GM19023 (cell line): ENCODE measurements around the gene PRKAG2.

Experiments used
- ATAC-seq: cut with Tn5 transposase; IDR thresholded peaks from one replicate; pipeline ENCODE4 v1.9.1; 2021; ENCODE audit warnings: mild to moderate bottlenecking, moderate library complexity; ENCODE audit not compliant: unreplicated experiment

The PRKAG2 gene

DNA sequence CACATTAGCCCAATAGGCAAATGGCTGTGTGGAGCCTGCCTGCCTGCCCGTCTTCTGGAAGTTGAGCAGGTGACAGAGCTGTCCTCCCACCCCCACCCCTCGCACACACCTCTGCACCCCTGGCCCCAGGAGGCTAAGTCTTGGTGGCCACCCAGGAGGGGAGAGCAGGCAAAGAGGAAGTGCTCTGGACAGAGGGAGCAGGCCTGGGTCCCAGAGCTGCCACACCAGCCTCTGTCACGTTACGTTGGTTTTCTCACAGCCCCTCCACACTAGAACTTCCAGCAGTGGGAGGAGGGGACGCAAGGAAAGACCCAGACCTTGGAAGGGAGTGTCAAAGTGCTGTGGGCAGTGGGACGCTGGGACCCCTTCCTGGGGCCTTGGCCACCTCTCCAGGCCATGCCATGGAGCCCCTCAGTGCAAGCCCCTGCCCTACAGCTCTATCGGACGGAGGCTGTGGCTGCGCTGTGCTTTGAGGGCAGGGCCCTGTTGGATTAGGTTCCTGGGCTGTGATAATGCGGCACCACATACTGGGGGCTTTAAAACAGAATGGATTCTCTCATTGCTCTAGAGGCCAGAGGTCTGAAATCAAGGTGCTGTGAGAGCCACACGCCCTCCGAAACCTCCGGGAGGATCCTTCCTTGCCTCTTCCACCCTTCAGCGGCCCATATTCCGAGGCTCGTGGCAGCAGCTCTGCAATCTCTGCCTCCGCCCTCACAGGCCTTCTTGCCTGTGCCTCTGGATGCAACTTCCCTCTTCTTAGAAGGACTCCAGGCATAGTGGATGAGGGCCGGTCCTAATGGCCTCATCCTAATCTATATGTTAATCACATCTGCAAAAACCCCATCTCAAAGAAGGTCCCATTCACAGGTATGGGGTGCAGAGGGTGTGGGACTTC lies 9.9 kb downstream of the PRKAG2 start:
- no peak for ATAC-seq

DNA sequence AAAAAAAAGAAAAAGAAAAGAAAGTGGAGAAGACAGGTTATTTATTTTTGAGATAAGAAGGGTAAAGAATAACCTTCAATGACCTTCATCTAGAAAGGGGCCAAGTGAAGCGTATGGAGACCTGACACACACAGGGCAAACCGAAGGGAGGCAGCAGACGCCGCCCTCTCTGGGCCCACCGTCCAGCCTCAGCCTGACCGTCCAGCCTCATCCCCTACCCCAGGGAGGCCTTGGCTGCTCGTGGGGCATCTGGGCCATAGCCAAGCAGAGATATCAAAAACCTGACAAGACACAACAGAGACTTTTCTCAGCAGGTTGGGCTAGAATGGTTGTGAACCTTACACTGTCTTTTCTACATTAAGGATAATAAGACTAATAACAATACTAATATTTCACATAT lies 10.9 kb downstream of the PRKAG2 start:
- ATAC-seq, result no peak

- ATAC-seq, result no peak
Observed at GRCh38 chr7:151865070-151865670, 11.7 kb downstream of the PRKAG2 start.

DNA sequence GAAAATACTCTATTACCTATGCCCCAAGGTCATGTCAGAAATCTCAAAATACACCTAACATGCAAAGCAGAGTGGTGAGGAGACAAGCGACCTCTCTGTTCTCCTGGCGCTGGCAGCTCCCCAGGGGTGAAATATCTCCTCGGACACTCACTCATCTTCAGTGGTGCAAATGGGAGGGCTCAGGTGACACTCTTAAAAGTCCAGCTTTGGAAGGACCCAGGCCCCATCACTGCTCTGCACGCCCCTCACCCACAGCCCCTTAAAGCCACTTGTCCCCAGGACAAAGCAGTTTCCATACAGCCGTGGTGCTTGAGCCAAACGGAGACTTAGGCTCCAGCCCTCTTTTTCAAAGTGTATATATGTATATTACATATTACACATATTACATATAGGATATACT lies 12.4 kb downstream of the PRKAG2 start:
- ATAC-seq, result no peak

DNA sequence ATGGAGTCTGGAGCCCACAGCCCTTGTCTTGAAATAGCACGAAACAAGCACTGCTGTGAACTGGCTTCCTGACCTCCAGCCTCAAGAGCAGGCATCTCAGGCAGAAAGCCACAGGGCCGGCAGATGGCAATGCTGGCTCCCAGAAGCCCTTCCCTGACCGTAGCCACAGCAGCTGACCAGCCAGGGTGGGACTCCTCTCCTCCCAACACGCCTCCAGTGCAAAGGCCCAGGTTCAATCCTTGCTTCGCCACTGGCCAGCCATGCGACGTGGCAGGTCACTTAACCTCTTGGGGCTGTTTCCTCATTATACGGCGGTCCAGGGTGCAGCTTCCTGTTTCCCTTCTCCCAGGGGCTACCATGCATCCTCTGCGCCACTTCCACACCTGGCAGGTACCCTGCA lies 12.8 kb downstream of the PRKAG2 start:
- no peak for ATAC-seq

DNA sequence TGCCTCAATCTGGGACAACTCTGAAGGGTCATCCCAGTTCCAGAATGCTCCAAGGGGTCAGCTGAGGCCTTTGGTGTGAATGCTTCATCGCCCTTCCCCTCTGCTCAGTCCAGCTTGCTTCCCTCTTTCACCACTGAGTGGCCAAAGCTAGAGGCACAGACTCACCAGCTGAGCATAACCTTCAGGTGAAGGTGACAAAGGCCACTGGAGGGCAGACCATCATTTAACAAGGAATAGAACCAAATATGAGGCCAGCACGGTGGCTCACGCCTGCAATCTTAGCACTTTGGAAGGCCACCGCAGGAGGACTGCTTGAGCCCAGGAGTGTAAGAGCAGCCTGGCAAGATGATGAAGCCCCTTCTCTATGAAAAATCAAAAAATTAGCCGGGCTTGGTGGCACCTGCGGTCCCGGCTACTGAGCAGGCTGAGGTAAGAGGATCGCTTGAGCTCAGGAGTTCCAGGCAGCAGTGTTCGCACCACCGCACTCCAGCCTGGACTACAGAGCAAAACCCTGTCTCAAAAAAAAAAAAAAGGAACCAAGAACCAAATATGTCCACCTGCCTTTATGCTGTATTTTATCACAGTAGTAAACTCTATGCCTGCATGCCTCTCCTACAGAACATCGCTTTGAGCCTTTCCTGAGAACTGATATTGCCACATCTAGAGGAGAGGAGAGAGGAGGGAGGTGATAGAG lies 13.4 kb downstream of the PRKAG2 start:
- ATAC-seq, result no peak

DNA sequence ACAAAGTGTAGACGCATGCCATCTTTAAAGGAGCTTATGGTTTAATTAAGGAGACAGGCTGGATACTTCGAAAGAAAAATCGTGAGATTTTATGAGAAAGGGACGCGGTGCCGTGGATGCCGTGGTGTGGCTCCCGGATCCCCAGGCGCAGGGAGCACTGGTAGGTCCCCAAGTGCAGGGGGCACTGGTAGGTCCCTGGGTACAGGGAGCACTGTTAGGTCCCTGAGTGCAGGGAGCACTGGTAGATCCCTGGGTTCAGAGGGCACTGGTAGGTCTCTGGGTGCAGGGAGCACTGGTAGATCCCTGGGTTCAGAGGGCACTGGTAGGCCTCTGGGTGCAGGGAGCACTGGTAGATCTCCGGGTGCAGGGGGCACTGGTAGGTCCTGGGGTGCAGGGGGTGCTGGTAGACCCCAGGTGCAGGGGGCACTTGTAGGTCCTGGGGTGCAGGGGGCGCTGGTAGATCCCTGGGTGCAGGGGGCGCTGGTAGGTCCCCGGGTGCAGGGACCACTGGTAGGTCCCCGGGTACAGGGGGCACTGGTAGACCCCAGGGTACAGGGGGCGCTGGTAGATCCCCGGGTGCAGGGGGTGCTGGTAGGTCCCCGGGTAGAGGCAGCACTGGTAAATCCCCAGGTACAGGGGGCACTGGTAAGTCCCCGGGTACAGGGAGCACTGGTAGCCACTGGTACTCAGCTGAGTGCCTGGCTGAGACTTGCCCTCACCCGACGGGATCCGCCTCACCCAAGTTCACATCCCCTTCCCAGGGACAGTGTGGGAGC lies 14.1 kb downstream of the PRKAG2 start:
- no peak for ATAC-seq

DNA sequence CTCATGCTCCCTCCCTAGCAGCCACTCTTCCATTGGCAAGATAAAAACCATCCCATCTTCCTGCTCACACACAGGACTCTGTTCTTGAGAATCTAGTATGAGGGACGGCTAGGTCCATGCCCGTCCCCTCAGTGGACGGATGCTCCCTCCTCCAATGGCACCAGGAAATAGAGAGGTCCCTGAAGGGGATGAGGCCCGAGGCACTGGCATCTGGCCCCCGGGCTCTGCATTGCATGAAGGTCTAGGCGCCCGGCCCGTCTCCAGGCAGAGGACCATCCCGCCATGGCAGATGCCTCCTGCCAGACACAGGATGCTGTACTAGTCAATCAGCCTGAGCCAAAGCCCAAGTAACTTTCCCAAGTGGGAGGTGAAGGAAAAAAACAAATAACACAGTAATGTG lies 15.0 kb downstream of the PRKAG2 start:
- ATAC-seq, result no peak

GRCh38 chr7:151860771-151861170 lies 16.1 kb downstream of the PRKAG2 start:
- no peak for ATAC-seq

DNA sequence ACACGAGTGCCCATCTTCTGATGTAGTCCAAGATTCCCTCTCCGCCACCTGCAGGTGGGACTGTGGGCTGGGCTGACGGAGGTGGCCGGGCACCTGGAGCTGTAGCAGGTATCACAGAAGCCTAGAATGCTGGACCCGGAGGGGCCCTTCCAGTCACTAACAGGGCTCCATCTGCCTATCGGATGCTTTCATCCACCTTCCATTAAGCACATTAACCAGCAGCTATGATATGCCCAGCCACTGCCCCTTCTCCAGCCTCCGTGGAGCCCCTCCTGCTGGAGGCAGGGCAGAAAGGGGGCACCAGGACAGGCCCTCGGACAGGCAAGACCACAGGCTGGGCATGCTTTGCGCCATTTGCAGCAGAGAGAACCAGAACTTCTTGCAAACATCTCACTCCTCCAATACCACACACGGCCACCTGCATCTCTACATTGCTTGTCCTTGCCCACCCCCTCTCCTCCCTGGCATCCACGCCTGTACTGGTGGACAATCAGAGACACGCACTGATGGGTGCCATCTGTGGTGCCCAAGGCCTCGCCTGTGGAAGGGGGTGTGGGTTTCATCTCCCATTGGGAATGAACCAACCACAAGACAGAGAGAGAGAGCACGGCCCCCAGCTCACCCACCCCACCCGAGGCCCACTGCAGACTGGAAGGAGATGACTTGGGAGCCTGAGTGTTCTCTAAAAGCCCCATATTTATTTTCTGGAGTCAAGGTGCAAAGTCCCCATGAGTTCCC lies 16.8 kb downstream of the PRKAG2 start:
- ATAC-seq, result no peak

DNA sequence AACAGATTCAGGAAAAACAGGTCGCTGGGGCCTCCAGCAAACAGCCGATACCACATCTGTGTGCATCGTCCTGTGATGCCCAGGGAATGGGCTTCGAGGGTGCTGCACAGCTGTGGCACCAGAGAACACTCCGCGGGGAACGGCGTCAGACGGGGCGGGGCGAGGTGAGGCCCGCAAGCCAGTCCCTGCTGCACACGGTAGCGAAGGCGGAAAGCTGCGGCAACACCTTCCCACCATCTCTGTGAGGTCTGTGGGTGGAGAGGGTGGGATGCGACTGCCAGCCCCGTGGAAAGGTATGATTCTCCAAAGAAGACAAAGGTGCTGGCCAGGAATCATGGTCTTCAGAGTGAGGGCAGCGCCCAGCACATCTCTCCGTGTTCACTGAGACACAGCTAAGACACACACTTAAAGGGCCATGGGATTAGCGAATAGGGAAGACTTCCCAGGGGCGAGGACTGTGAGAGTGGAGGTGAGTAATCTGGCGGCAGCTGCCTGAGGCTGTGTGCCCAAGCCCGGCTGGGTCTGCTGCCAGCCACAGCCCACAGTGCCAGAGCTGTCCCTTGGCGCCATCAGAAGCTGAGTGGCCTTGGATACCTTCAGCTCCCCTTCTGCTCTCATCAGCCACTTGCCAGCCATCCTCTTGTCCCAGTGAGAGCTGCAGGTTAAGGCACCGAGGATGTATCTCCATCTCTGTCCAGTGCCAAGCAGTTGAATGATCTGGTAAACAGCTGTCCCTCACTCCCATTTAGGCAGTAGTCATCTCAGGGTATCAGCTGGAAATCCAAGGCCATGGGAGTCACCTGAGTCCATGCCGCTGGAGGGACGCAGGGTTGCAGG lies 17.6 kb downstream of the PRKAG2 start:
- ATAC-seq, result no peak

- no peak for ATAC-seq
Observed at GRCh38 chr7:151858456-151858855, 18.5 kb downstream of the PRKAG2 start.

DNA sequence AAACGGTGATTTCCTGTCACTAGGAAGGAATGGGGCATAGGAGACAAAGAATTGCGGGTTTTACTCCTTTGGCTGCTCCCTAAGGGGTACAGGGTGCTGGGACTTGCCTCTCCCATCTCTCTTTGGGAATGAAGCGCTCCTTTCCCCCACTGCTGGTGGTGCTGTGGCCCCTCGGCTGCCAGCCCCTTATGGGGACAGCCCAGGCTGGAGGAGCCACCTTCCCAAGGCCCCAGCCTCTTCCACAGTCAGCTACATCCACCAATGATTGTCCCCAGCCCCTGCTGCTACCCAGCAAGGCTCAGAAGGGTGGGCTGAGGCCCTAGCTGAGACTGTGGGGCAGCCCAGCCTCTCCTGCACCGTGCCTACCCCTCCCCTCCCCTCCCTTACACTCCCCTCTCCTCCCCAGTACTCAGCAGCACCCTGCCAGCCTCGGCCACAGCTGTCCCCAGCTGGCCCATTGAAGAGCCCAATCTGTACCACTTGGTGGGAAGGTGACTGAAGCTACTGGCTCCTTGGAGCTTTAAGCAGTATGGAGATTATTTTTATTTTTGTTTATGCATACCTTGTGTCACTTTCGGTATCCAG lies 19.0 kb downstream of the PRKAG2 start:
- ATAC-seq, result no peak

DNA sequence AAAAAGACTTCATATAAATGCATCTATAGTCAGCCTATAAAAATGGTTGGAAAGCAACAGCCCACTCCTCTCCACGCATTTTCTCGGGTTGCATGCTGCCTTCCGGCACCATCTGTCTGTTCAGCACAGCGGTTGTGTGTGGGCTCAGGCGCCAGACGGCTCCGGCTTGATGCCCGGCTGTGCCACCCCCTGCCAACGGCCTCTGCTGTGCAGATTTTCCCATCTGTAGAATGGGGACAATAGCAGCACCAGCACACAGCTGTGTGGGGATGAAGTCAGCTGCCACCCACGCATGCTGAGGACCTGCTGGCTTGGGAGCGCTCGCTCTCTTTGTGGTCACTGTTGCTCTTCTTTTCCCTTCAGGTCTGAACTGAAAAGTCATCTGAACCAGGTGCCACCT lies 19.5 kb downstream of the PRKAG2 start:
- no peak for ATAC-seq

GRCh38 chr7:151856516-151856915 lies 20.4 kb downstream of the PRKAG2 start:
- no peak for ATAC-seq

- ATAC-seq, result no peak
Observed at GRCh38 chr7:151856098-151856497, 20.8 kb downstream of the PRKAG2 start.

DNA sequence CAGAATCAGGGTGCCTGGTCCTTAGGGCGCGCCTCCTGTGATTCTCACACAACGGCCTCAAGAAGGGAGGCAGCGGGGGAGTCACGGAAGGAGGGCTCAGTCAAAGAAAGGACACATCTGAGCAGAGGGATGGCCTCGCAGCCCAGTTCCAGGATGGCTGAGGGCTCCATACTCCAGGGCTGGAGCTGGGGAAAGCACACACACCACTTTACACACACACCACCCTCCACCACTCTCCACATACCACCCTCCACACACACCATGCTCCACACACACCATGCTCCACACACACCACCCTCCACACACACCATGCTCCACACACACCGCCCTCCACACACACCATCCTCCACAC lies 22.2 kb downstream of the PRKAG2 start:
- ATAC-seq, result no peak

GRCh38 chr7:151853896-151854719 lies 22.8 kb downstream of the PRKAG2 start:
- ATAC-seq, result no peak
